ENCODE measurements around the gene KRT2. TPM values are rescaled to one million over a fixed set of nuclear protein-coding genes. Genes with fewer than 3 reads are reported as not detected.

Gene KRT2
- total RNA-seq, 1 experiment from 2014 or later, result not detected

DNA sequence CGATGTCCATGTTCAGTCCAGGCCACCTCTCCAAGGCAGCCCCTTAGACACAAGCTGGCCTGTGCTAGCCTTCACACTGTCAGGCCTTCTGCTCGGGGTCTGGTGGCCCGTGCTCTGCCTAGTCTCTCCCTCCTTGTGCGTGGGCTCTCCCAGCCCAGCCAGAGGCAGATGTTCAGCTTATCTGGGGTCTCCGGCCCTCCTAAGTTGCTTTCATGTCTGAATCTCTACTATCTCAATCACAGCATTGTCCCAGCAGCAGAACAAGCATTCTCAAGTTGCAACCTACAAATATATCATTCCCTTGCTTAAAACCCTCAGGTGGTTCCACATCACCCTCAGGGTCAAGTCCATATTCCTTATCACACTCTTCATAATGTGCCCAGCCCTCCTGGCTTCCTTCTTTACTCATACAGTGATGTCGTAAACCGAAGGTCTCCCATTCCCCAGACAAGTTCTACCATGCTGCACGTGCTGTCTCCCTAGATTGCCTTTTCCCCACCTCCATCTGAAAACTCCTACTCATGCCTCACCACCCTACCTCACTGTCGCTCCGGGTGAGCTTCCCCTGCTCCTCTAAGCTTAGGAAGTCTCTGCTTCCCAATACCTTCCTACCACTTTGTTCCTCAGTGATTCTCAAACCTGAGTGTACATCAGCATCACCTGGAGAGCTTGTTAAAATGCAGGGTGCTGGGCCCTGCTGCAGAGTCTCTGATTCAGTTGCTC lies 35.2 kb downstream of the KRT2 start:
- no peaks in the 10 kb centered on the region for H3K27me3 Mint-ChIP-seq (ENCODE audit: low read depth)
- H3K36me3 Mint-ChIP-seq, result no peaks in the 10 kb centered on the region
- H3K4me1 Mint-ChIP-seq, result no peaks in the 10 kb centered on the region
- ATAC-seq (no peak), DNase-seq (ENCODE audit: low spot score) (no peak)
- POLR2A ChIA-PET, result no interaction called here
- no peak overlapping the region for H3K4me3 Mint-ChIP-seq
- H3K9me3 Mint-ChIP-seq, result no peaks in the 10 kb centered on the region
- no peak overlapping the region for H3K27ac Mint-ChIP-seq
- CTCF ChIA-PET, result interaction anchor here (0.9 to 1.5 kb wide), 3 partner anchors 249 to 496 kb away, joined by 4 to 5 read pairs (median 4); no protein-coding TSS in a partner anchor
- TF ChIP-seq, protein P1, sequence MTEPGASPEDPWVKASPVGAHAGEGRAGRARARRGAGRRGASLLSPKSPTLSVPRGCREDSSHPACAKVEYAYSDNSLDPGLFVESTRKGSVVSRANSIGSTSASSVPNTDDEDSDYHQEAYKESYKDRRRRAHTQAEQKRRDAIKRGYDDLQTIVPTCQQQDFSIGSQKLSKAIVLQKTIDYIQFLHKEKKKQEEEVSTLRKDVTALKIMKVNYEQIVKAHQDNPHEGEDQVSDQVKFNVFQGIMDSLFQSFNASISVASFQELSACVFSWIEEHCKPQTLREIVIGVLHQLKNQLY (CRISPR knock-in tag; IDR thresholded peaks at IDR 0.05), result no peak
- no peak for TF ChIP-seq CREM (CRISPR knock-in tag; IDR thresholded peaks at IDR 0.05)
- no peak for TF ChIP-seq RORB (CRISPR knock-in tag; IDR thresholded peaks at IDR 0.05)
- TF ChIP-seq, protein P2, sequence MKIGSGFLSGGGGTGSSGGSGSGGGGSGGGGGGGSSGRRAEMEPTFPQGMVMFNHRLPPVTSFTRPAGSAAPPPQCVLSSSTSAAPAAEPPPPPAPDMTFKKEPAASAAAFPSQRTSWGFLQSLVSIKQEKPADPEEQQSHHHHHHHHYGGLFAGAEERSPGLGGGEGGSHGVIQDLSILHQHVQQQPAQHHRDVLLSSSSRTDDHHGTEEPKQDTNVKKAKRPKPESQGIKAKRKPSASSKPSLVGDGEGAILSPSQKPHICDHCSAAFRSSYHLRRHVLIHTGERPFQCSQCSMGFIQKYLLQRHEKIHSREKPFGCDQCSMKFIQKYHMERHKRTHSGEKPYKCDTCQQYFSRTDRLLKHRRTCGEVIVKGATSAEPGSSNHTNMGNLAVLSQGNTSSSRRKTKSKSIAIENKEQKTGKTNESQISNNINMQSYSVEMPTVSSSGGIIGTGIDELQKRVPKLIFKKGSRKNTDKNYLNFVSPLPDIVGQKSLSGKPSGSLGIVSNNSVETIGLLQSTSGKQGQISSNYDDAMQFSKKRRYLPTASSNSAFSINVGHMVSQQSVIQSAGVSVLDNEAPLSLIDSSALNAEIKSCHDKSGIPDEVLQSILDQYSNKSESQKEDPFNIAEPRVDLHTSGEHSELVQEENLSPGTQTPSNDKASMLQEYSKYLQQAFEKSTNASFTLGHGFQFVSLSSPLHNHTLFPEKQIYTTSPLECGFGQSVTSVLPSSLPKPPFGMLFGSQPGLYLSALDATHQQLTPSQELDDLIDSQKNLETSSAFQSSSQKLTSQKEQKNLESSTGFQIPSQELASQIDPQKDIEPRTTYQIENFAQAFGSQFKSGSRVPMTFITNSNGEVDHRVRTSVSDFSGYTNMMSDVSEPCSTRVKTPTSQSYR (CRISPR knock-in tag; IDR thresholded peaks at IDR 0.05), result no peak
- TF ChIP-seq, protein P3, sequence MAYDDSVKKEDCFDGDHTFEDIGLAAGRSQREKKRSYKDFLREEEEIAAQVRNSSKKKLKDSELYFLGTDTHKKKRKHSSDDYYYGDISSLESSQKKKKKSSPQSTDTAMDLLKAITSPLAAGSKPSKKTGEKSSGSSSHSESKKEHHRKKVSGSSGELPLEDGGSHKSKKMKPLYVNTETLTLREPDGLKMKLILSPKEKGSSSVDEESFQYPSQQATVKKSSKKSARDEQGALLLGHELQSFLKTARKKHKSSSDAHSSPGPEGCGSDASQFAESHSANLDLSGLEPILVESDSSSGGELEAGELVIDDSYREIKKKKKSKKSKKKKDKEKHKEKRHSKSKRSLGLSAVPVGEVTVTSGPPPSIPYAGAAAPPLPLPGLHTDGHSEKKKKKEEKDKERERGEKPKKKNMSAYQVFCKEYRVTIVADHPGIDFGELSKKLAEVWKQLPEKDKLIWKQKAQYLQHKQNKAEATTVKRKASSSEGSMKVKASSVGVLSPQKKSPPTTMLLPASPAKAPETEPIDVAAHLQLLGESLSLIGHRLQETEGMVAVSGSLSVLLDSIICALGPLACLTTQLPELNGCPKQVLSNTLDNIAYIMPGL (CRISPR knock-in tag; IDR thresholded peaks at IDR 0.05), result no peak
- TF ChIP-seq, protein P4, sequence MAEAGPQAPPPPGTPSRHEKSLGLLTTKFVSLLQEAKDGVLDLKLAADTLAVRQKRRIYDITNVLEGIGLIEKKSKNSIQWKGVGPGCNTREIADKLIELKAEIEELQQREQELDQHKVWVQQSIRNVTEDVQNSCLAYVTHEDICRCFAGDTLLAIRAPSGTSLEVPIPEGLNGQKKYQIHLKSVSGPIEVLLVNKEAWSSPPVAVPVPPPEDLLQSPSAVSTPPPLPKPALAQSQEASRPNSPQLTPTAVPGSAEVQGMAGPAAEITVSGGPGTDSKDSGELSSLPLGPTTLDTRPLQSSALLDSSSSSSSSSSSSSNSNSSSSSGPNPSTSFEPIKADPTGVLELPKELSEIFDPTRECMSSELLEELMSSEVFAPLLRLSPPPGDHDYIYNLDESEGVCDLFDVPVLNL (CRISPR knock-in tag; IDR thresholded peaks at IDR 0.05; ENCODE audit: borderline replicate concordance, low read depth), result no peak
- TF ChIP-seq, protein P5, sequence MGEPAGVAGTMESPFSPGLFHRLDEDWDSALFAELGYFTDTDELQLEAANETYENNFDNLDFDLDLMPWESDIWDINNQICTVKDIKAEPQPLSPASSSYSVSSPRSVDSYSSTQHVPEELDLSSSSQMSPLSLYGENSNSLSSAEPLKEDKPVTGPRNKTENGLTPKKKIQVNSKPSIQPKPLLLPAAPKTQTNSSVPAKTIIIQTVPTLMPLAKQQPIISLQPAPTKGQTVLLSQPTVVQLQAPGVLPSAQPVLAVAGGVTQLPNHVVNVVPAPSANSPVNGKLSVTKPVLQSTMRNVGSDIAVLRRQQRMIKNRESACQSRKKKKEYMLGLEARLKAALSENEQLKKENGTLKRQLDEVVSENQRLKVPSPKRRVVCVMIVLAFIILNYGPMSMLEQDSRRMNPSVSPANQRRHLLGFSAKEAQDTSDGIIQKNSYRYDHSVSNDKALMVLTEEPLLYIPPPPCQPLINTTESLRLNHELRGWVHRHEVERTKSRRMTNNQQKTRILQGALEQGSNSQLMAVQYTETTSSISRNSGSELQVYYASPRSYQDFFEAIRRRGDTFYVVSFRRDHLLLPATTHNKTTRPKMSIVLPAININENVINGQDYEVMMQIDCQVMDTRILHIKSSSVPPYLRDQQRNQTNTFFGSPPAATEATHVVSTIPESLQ (CRISPR knock-in tag; IDR thresholded peaks at IDR 0.05), result no peak
- TF ChIP-seq, protein P6, sequence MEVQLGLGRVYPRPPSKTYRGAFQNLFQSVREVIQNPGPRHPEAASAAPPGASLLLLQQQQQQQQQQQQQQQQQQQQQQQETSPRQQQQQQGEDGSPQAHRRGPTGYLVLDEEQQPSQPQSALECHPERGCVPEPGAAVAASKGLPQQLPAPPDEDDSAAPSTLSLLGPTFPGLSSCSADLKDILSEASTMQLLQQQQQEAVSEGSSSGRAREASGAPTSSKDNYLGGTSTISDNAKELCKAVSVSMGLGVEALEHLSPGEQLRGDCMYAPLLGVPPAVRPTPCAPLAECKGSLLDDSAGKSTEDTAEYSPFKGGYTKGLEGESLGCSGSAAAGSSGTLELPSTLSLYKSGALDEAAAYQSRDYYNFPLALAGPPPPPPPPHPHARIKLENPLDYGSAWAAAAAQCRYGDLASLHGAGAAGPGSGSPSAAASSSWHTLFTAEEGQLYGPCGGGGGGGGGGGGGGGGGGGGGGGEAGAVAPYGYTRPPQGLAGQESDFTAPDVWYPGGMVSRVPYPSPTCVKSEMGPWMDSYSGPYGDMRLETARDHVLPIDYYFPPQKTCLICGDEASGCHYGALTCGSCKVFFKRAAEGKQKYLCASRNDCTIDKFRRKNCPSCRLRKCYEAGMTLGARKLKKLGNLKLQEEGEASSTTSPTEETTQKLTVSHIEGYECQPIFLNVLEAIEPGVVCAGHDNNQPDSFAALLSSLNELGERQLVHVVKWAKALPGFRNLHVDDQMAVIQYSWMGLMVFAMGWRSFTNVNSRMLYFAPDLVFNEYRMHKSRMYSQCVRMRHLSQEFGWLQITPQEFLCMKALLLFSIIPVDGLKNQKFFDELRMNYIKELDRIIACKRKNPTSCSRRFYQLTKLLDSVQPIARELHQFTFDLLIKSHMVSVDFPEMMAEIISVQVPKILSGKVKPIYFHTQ (CRISPR knock-in tag; IDR thresholded peaks at IDR 0.05), result no peak
- no peak for TF ChIP-seq IRF2 (CRISPR knock-in tag; IDR thresholded peaks at IDR 0.05; ENCODE audit: borderline replicate concordance, low read depth)
- TF ChIP-seq FOXK1 (CRISPR knock-in tag; IDR thresholded peaks at IDR 0.05), result no peak
- TF ChIP-seq ZNF219 (CRISPR knock-in tag; IDR thresholded peaks at IDR 0.05; ENCODE audit: borderline replicate concordance), result no peak

DNA sequence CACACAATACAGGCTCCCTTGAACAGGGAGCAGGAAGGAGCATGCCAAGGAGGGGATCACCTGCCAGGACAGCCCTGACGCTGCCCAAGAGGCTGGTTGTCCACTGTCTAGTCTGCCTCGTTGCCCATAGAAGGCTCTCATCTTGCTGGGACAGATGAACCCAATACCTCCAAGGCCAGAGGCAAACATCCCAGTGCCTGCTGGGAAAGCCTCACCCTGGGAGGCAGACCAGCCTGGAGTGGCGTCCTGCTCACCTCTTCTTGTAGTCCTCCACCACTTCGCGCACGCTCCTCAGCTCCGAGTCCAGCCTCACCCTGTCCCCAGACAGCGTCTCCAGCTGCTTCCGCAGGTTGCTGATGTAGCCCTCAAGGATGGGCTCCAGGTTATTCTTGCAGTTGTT lies 36.1 kb downstream of the KRT2 start:
- ChIA-PET CTCF (no interaction called here), POLR2A (no interaction called here)
- Mint-ChIP-seq H3K9me3 (no peaks in the 10 kb centered on the region), H3K27me3 (ENCODE audit: low read depth) (peaks cover under 1% of the 10 kb centered on the region; the same call in 1 of the 2 replicates), H3K27ac (no peak overlapping the region), H3K4me1 (peaks cover under 1% of the 10 kb centered on the region; the same call in 1 of the 2 replicates), H3K4me3 (no peak overlapping the region), H3K36me3 (no peaks in the 10 kb centered on the region)
- no peak for ATAC-seq
- DNase-seq (ENCODE audit: low spot score), result no peak
- TF ChIP-seq CREM (CRISPR knock-in tag; IDR thresholded peaks at IDR 0.05) (no peak), ZNF416 (CRISPR knock-in tag; IDR thresholded peaks at IDR 0.05) (no peak), HMGA2 (CRISPR knock-in tag; IDR thresholded peaks at IDR 0.05) (no peak), TP53 (CRISPR knock-in tag; IDR thresholded peaks at IDR 0.05) (no peak), ETV6 (CRISPR knock-in tag; IDR thresholded peaks at IDR 0.05) (no peak)
- TF ChIP-seq, protein P6 (CRISPR knock-in tag; IDR thresholded peaks at IDR 0.05), result no peak
- TF ChIP-seq, protein P7, sequence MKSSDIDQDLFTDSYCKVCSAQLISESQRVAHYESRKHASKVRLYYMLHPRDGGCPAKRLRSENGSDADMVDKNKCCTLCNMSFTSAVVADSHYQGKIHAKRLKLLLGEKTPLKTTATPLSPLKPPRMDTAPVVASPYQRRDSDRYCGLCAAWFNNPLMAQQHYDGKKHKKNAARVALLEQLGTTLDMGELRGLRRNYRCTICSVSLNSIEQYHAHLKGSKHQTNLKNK (CRISPR knock-in tag; IDR thresholded peaks at IDR 0.05), result no peak
- TF ChIP-seq, protein P3 (CRISPR knock-in tag; IDR thresholded peaks at IDR 0.05), result no peak
